ENCODE results near the gene GPLD1.

The GPLD1 gene

GRCh38 chr6:24444588-24444987 is 44.8 kb downstream of the GPLD1 start:
- no peaks in the 10 kb centered on the region for H3K36me3 ChIP-seq (ENCODE audit: control insufficient read depth, insufficient read depth, low read length)
- H3K27me3 ChIP-seq (ENCODE audit: control insufficient read depth, insufficient read depth, low read length), result no peaks in the 10 kb centered on the region
- WGBS (ENCODE audit: insufficient coverage, insufficient read length), result no CpG with 5 or more reads among the region's 4 CpGs
- no peak overlapping the region for H3K4me3 ChIP-seq (ENCODE audit: low read length)
- 0 out of 2 replicates have a peak, but pooled peaks cover 1% of the 10 kb centered on the region for H3K9me3 ChIP-seq (ENCODE audit: control insufficient read depth, insufficient read depth, low read length)
- no peak for DNase-seq (ENCODE audit: low read depth, low spot score)
- 0 out of 2 replicates have a peak, but pooled peaks cover 2% of the 10 kb centered on the region for H3K4me1 ChIP-seq (ENCODE audit: control insufficient read depth, insufficient read depth, low read length)
- no peak overlapping the region for H3K27ac ChIP-seq (ENCODE audit: low read length)

GRCh38 chr6:24441599-24441904 is 47.8 kb downstream of the GPLD1 start:
- no CpG with 5 or more reads among the region's 3 CpGs for WGBS (ENCODE audit: insufficient coverage, insufficient read length)
- H3K4me3 ChIP-seq (ENCODE audit: low read length), result no peak overlapping the region
- no peak for DNase-seq (ENCODE audit: low read depth, low spot score)
- no peaks in the 10 kb centered on the region for H3K36me3 ChIP-seq (ENCODE audit: control insufficient read depth, insufficient read depth, low read length)
- H3K4me1 ChIP-seq (ENCODE audit: control insufficient read depth, insufficient read depth, low read length), result 0 out of 2 replicates have a peak, but pooled peaks cover 2% of the 10 kb centered on the region
- H3K27me3 ChIP-seq (ENCODE audit: control insufficient read depth, insufficient read depth, low read length), result no peaks in the 10 kb centered on the region
- H3K27ac ChIP-seq (ENCODE audit: low read length), result no peak overlapping the region
- no peaks in the 10 kb centered on the region for H3K9me3 ChIP-seq (ENCODE audit: control insufficient read depth, insufficient read depth, low read length)

DNA sequence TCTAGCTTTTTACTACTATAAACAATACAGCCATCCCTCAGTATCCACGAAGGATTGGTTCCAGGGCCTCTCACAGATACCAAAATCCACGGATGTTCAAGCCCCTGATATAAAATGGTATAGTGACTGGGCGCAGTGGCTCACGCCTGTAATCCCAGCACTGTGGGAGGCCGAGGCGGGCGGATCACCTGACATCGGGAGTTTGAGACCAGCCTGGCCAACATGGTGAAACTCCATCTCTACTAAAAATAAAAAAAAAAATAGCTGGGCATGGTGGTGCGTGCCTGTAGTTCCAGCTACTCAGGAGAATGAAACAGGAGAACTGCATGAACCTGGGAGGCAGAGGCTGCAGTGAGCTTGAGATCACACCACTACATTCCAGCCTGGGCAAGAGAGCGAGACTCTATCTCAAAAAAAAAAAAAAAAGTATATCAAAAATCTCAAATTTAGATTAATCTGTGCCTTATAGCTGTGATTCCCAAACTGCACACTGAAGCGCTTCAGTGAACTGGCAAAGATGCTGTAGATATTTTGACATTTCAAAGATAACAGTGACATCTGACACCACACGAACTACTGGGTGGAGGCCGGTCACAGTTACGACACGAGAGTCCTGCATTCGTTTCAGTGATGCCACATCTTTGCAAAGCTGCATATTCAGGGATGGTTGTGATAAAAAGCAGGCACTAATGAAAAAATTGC is 48.3 kb downstream of the GPLD1 start:
- Histone ChIP-seq H3K4me1 (ENCODE audit: control insufficient read depth, insufficient read depth, low read length) (0 out of 2 replicates have a peak, but pooled peaks cover 2% of the 10 kb centered on the region), H3K36me3 (ENCODE audit: control insufficient read depth, insufficient read depth, low read length) (no peaks in the 10 kb centered on the region), H3K27me3 (ENCODE audit: control insufficient read depth, insufficient read depth, low read length) (no peaks in the 10 kb centered on the region), H3K4me3 (ENCODE audit: low read length) (no peak overlapping the region), H3K27ac (ENCODE audit: low read length) (no peak overlapping the region), H3K9me3 (ENCODE audit: control insufficient read depth, insufficient read depth, low read length) (no peaks in the 10 kb centered on the region)
- no peak for DNase-seq (ENCODE audit: low read depth, low spot score)
- no CpG with 5 or more reads among the region's 16 CpGs for WGBS (ENCODE audit: insufficient coverage, insufficient read length)

GRCh38 chr6:24439858-24440539 is 49.4 kb downstream of the GPLD1 start:
- Histone ChIP-seq H3K9me3 (ENCODE audit: control insufficient read depth, insufficient read depth, low read length) (no peaks in the 10 kb centered on the region), H3K36me3 (ENCODE audit: control insufficient read depth, insufficient read depth, low read length) (no peaks in the 10 kb centered on the region), H3K27me3 (ENCODE audit: control insufficient read depth, insufficient read depth, low read length) (no peaks in the 10 kb centered on the region), H3K27ac (ENCODE audit: low read length) (no peak overlapping the region), H3K4me3 (ENCODE audit: low read length) (no peak overlapping the region), H3K4me1 (ENCODE audit: control insufficient read depth, insufficient read depth, low read length) (no peaks in the 10 kb centered on the region)
- no CpG with 5 or more reads among the region's 3 CpGs for WGBS (ENCODE audit: insufficient coverage, insufficient read length)
- DNase-seq (ENCODE audit: low read depth, low spot score), result no peak

GRCh38 chr6:24436979-24437378 is 52.4 kb downstream of the GPLD1 start:
- Histone ChIP-seq H3K4me3 (ENCODE audit: low read length) (no peak overlapping the region), H3K4me1 (ENCODE audit: control insufficient read depth, insufficient read depth, low read length) (no peaks in the 10 kb centered on the region), H3K27me3 (ENCODE audit: control insufficient read depth, insufficient read depth, low read length) (no peaks in the 10 kb centered on the region), H3K27ac (ENCODE audit: low read length) (no peak overlapping the region), H3K36me3 (ENCODE audit: control insufficient read depth, insufficient read depth, low read length) (no peaks in the 10 kb centered on the region), H3K9me3 (ENCODE audit: control insufficient read depth, insufficient read depth, low read length) (no peaks in the 10 kb centered on the region)
- no CpG with 5 or more reads among the region's 14 CpGs for WGBS (ENCODE audit: insufficient coverage, insufficient read length)
- no peak for DNase-seq (ENCODE audit: low read depth, low spot score)

DNA sequence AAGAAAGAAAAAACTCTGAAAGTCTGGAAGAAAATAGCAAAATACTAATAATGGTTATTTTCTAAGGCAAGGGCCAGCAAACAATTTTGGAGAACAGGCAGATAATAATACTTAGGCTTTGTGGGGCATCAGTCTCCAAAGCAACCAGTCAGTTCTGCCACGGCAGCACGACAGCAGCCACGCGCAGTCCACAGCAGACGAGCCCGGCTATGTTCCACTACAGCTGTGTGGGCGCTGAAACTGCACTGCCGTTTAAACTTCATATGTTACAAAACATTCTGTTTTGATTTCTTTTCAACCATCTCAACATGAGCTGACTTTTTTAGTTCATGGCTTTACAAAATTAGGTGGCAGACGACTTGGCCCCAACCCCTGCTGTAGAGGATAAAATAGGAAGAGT is 56.8 kb downstream of the GPLD1 start:
- no peak for DNase-seq (ENCODE audit: low read depth, low spot score)
- Histone ChIP-seq H3K4me1 (ENCODE audit: control insufficient read depth, insufficient read depth, low read length) (no peaks in the 10 kb centered on the region), H3K27ac (ENCODE audit: low read length) (no peak overlapping the region), H3K4me3 (ENCODE audit: low read length) (no peak overlapping the region), H3K36me3 (ENCODE audit: control insufficient read depth, insufficient read depth, low read length) (no peaks in the 10 kb centered on the region), H3K9me3 (ENCODE audit: control insufficient read depth, insufficient read depth, low read length) (no peaks in the 10 kb centered on the region), H3K27me3 (ENCODE audit: control insufficient read depth, insufficient read depth, low read length) (no peaks in the 10 kb centered on the region)
- no CpG with 5 or more reads among the region's 9 CpGs for WGBS (ENCODE audit: insufficient coverage, insufficient read length)

DNA sequence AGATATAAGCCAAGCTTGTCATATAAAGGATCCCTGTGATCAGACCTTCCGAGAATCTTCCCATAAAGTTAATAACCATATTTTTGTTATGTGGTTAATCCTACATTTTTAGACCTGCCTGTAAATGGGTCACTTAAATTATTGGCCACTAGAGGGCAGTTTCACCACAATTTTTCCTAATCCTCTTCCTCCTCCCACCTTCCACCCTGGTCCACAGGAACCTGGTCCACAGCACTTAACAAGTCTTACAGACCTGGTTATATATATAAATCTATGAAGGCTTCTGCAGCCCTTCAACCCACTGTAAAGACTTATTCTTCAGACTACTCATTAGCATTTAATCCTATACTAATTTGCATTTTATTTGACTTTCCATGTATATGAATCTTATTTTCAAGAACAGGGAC is 58.3 kb downstream of the GPLD1 start:
- no peaks in the 10 kb centered on the region for H3K4me1 ChIP-seq (ENCODE audit: control insufficient read depth, insufficient read depth, low read length)
- H3K9me3 ChIP-seq (ENCODE audit: control insufficient read depth, insufficient read depth, low read length), result no peaks in the 10 kb centered on the region
- no peaks in the 10 kb centered on the region for H3K36me3 ChIP-seq (ENCODE audit: control insufficient read depth, insufficient read depth, low read length)
- no CpG with 5 or more reads among the region's 1 CpG for WGBS (ENCODE audit: insufficient coverage, insufficient read length)
- no peak overlapping the region for H3K4me3 ChIP-seq (ENCODE audit: low read length)
- H3K27me3 ChIP-seq (ENCODE audit: control insufficient read depth, insufficient read depth, low read length), result no peaks in the 10 kb centered on the region
- H3K27ac ChIP-seq (ENCODE audit: low read length), result no peak overlapping the region
- DNase-seq (ENCODE audit: low read depth, low spot score), result peak; percentile 41

DNA sequence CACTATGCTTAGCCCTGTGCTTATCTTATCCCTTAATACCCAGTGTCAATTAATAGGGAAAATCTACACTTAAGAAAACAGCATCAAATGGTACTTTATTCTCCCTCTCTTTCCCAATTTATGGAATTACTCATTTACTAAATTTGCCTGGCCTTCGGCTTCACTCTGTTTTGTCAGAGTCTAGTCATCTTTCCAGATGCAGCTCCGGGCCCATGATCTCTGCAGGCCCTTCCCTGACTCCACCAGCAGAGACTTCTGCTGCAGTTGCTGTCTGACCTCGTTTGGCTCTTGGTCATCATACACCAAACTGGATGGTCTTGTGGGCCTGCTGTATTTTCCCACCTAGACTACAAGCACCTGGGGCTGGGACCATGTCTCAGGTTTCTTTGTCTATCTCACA is 59.3 kb downstream of the GPLD1 start:
- Histone ChIP-seq H3K4me1 (ENCODE audit: control insufficient read depth, insufficient read depth, low read length) (no peaks in the 10 kb centered on the region), H3K27me3 (ENCODE audit: control insufficient read depth, insufficient read depth, low read length) (no peaks in the 10 kb centered on the region), H3K36me3 (ENCODE audit: control insufficient read depth, insufficient read depth, low read length) (no peaks in the 10 kb centered on the region), H3K27ac (ENCODE audit: low read length) (no peak overlapping the region), H3K4me3 (ENCODE audit: low read length) (no peak overlapping the region), H3K9me3 (ENCODE audit: control insufficient read depth, insufficient read depth, low read length) (no peaks in the 10 kb centered on the region)
- DNase-seq (ENCODE audit: low read depth, low spot score), result no peak
- WGBS (ENCODE audit: insufficient coverage, insufficient read length), result no CpG with 5 or more reads among the region's 3 CpGs

DNA sequence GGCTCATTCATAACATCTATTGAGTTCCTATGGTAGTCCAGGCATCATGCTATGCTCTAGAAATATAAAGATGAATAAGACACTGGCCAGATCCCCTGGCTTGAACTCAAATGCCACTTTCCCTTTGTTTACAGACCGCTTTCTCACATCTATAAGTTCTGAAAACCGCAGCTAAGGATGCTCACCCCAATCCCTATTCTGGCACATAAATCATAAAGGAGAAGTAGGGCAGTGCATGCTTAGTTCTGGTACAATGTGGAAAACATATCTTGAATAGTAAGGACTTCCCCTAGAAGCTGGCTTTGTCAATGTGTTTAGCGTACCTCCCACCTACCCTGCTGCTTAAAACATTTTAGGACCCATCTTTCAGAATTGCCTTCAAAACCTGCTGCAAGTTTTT is 60.2 kb downstream of the GPLD1 start:
- no peaks in the 10 kb centered on the region for H3K4me1 ChIP-seq (ENCODE audit: control insufficient read depth, insufficient read depth, low read length)
- no peak for DNase-seq (ENCODE audit: low read depth, low spot score)
- peaks cover 5% of the 10 kb centered on the region for H3K36me3 ChIP-seq (ENCODE audit: control insufficient read depth, insufficient read depth, low read length)
- no peak overlapping the region for H3K4me3 ChIP-seq (ENCODE audit: low read length)
- H3K9me3 ChIP-seq (ENCODE audit: control insufficient read depth, insufficient read depth, low read length), result no peaks in the 10 kb centered on the region
- H3K27ac ChIP-seq (ENCODE audit: low read length), result no peak overlapping the region
- no CpG with 5 or more reads among the region's 3 CpGs for WGBS (ENCODE audit: insufficient coverage, insufficient read length)
- H3K27me3 ChIP-seq (ENCODE audit: control insufficient read depth, insufficient read depth, low read length), result no peaks in the 10 kb centered on the region

GRCh38 chr6:24428615-24429014 is 60.8 kb downstream of the GPLD1 start:
- H3K4me1 ChIP-seq (ENCODE audit: control insufficient read depth, insufficient read depth, low read length), result no peaks in the 10 kb centered on the region
- no peaks in the 10 kb centered on the region for H3K9me3 ChIP-seq (ENCODE audit: control insufficient read depth, insufficient read depth, low read length)
- no CpG with 5 or more reads among the region's 2 CpGs for WGBS (ENCODE audit: insufficient coverage, insufficient read length)
- no peak overlapping the region for H3K4me3 ChIP-seq (ENCODE audit: low read length)
- H3K27me3 ChIP-seq (ENCODE audit: control insufficient read depth, insufficient read depth, low read length), result no peaks in the 10 kb centered on the region
- no peak for DNase-seq (ENCODE audit: low read depth, low spot score)
- H3K36me3 ChIP-seq (ENCODE audit: control insufficient read depth, insufficient read depth, low read length), result peaks cover 5% of the 10 kb centered on the region
- no peak overlapping the region for H3K27ac ChIP-seq (ENCODE audit: low read length)

Measured in iPS DF 6.9 (cell line).